LNCAP (cell line): ENCODE measurements around the gene PLAAT1.

ENCODE experiments used
- TF ChIP-seq, protein P1 (sequence below): fragments of 450-650 bp; IDR thresholded peaks from 2 replicates; pipeline ENCODE4 v1.5.1; 2017; ENCODE audit warnings: mild to moderate bottlenecking

Gene PLAAT1

DNA sequence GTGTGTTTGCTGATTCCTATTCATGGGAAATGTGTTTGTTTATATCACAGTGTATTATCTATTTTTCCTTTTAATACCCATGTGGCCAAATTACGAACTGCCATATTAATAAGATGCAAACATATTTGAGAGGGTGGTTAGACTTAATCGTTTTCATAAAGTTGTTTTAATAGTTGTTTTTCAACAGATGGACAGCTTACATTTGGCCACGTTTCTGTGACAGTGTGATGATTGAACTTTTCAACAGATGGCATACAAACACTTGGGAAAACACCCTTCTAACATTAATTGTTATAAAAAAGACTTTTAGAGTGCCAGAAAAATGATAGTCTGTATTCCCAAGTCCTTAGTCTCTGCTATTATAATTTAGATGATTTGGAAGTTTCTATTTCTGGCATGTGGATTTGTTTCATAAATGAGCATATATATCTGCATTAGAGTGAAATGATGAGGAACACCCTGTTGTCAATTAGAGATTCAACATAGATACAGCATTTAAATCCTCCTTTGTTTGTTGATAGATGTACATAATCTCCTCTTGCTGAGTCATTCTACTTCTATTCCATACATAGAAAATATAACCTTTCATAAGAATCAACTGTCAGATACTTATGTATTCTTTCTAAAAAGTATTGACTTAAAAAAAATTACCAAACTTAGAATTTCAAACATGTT, 13.1 kb downstream of the PLAAT1 start:
- TF ChIP-seq, protein P1, sequence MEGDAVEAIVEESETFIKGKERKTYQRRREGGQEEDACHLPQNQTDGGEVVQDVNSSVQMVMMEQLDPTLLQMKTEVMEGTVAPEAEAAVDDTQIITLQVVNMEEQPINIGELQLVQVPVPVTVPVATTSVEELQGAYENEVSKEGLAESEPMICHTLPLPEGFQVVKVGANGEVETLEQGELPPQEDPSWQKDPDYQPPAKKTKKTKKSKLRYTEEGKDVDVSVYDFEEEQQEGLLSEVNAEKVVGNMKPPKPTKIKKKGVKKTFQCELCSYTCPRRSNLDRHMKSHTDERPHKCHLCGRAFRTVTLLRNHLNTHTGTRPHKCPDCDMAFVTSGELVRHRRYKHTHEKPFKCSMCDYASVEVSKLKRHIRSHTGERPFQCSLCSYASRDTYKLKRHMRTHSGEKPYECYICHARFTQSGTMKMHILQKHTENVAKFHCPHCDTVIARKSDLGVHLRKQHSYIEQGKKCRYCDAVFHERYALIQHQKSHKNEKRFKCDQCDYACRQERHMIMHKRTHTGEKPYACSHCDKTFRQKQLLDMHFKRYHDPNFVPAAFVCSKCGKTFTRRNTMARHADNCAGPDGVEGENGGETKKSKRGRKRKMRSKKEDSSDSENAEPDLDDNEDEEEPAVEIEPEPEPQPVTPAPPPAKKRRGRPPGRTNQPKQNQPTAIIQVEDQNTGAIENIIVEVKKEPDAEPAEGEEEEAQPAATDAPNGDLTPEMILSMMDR, result no peak

DNA sequence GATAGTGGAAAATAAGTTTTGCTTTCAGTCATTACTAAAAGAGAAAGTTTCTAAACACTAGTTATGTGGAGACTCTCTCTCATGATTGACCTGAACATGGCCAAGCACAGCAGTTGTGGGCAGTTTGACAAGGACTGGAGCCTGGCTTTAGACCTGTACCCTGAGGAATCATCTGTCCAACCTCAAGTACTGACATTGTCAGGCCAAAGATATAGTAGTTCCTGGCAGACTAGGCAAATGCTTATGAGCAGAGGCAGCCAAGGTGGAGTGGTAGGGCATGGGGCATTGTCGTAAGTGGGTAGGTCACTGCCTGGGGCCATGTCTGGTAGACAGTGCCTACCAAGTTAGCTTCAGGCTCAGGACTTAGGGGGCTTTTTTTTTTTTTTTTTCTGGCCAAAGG, 20.9 kb downstream of the PLAAT1 start:
- TF ChIP-seq, protein P1, result no peak

DNA sequence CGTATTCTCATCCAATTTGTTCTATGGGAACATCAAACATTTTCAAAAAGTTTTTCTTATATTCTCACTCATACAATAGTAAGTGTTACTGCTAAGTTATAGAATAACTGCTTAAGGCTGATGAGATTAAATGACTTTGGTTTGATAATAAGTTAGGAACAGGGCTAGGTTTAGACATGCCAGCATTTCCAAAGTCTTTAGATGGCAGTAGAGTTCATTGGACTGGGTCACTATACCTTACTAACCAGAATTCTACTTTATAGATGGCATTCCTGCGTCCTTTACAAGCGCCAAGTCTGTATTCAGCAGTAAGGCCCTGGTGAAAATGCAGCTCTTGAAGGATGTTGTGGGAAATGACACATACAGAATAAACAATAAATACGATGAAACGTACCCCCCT, 21.7 kb downstream of the PLAAT1 start:
- TF ChIP-seq, protein P1, result no peak; the same call in 1 of the 2 replicates

DNA sequence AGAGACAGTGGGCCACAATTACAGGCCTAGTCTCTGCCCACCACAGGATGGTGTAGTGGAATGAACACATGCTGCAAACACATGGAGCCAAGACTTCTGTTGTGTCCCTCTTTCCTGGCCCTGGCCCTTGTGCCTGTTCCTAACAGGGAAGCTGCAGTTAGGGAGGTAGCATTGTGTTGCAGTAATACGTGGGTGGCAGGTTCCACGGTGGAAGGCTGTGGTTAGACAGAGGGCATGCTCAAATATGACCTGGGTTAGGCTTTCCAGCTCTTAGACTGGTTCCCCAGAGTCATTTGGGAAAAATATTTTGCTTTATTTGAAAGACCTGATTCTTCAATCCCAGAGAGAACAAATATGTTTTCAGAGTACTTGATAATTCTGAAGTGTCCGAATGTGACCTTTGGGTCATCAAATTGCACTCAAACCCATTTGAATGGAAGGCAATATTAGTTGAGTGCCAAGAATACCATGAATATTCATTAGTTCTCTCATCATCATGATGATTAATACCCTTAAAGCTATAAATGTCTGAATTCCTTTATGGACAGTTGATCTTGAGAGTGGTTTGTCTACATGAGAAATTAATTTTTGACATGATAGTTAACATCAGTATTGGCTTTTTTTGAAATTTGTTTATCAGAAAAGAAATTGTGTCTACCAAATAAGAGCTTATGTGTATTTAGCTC, 28.5 kb downstream of the PLAAT1 start:
- TF ChIP-seq, protein P1, result no peak

DNA sequence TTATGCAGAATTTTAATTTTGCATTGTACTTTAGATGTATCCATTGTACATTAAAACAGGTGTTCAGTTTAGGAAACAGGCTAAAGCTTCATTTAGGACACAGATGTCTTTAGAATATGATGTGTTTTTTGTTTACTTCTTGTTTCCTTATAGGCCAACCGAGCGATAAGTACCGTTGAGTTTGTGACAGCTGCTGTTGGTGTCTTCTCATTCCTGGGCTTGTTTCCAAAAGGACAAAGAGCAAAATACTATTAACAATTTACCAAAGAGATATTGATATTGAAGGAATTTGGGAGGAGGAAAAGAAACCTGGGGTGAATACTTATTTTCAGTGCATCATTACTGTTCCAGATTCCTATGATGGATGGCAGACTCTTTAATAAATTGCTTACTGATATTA, 29.4 kb downstream of the PLAAT1 start:
- TF ChIP-seq, protein P1, result no peak

DNA sequence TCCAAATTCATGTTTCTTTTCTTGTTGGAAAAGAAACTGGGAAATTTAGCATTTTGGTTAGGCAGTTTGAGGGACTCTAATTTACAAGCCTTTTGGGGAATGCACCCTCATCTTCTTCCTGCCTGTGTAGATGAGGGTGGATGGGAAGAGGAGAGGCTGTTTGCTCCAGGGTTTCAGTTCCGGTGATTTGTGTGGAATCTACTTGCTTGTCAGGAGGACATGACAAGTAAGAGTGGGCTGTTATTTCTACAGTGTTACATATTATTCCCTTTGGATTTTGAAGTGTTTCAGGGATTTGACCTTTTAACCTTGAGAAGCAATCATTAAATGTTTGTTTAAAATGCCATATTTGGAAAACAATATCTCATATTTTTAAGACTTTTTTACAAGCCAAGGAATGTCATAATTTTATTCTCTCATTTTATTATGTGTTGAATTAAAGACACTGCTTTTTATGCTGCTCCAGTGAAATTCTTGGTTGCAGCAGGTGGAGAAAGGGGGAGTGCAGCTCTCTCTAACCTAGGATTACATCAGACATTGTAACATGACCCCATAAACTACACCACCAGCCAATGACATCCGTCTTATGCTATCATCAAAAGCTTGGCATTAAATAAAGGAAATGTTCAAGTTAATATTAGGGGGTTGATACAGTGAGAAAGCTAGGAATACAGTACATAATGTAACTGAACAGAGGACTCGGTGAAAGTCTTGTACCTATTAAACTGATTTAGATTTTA, 30.2 kb downstream of the PLAAT1 start:
- TF ChIP-seq, protein P1, result no peak

DNA sequence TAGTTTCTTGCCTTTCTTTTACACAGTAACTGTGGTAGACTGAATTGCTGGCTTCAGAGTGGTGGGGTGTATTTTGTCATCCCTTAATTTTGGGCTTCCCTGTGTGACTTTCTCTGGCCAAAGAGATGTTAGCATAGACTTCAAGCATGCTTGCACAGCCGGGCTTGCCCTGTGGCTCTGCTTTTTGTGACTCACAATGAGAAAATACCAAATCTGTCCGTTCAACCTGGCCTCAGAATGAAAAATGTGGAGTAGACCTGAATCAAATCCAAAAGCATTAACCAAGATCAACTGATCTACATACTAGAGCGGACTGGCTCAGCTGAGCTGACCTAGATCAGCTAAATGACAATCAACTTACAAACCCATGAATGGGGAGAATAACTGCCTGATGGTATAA, 51.4 kb downstream of the PLAAT1 start:
- TF ChIP-seq, protein P1, result no peak
